Left lung (tissue), 10 donors: ENCODE results near the gene CATSPER4. TPM values are rescaled to one million over a fixed set of nuclear protein-coding genes. Genes with fewer than 3 reads are reported as not detected.

ENCODE experiments used
- ATAC-seq: fragments of 200-7000 bp; cut with Tn5 transposase; one replicate; pipeline ENCODE4 v1.9.1; 2020; ENCODE audit warnings: moderate library complexity
- DNase-seq, 4 donors: peaks; one replicate each; pipeline ENCODE4 v3.0.0-alpha.2; 2013 to 2020
- H3K27ac ChIP-seq, 2 donors: fragments of 200-600 bp; sonication (generic) in 1 of 2; one replicate each; pipeline versions ENCODE4 v1.5.0 to v1.8.0; 2020 to 2021
- H3K27me3 ChIP-seq, 2 donors: fragments of 200-600 bp; sonication (generic) in 1 of 2; one replicate each; pipeline versions ENCODE4 v1.5.0 to v1.8.0; 2020 to 2021
- H3K36me3 ChIP-seq, 2 donors: fragments of 200-600 bp; sonication (generic) in 1 of 2; one replicate each; pipeline versions ENCODE4 v1.5.0 to v1.8.0; 2020 to 2021
- H3K4me1 ChIP-seq, 2 donors: fragments of 200-600 bp; one replicate each; pipeline ENCODE4 v1.8.0; 2021
- H3K4me3 ChIP-seq, 2 donors: fragments of 200-600 bp; sonication (generic) in 1 of 2; one replicate each; pipeline versions ENCODE4 v1.5.0 to v1.8.0; 2020 to 2021; ENCODE audit warnings: mild to moderate bottlenecking in 1 of 2
- H3K9me3 ChIP-seq, 2 donors: fragments of 200-600 bp; sonication (generic) in 1 of 2; one replicate each; pipeline versions ENCODE4 v1.5.0 to v1.8.0; 2020 to 2021
- intact Hi-C, 2 donors: fragments of 100-400 bp; cut with DNase I; formaldehyde crosslinking; loops; one replicate each; pipeline versions ENCODE4 v1.11.2 to v1.14.2; 2022
- polyA plus RNA-seq, 6 donors: library from polyadenylated mRNA; unstranded; fragments of 120-200 nt; gene quantifications; one replicate each; pipeline ENCODE4 v1.2.1, GENCODE V29; 2013; ENCODE audit not compliant: insufficient read length in 6 of 6
- total RNA-seq, 2 donors: library from RNA; stranded (reverse); fragmentation: NEBNext Ultra II Directional; extraction: Animal tissue kit (Norgen Biotek cat#: 25700); gene quantifications; one replicate each; pipeline ENCODE4 v1.2.1, GENCODE V29; 2021
- TF ChIP-seq, protein P1 (sequence below), 2 donors: fragments of 200-600 bp; sonication (generic) in 1 of 2; IDR thresholded peaks; one replicate each; pipeline versions ENCODE4 v1.5.0 to v1.8.0; 2021; ENCODE audit warnings: antibody characterized with exemption in 2 of 2
- donor health status: DM: no; HTN: yes; CAD: no.
- donor health status: DM: no; HTN: no; CAD: no.

The CATSPER4 gene
- total and polyA plus RNA-seq, 8 donors, result 0.11 to 0.13 TPM; not detected in 6

DNA sequence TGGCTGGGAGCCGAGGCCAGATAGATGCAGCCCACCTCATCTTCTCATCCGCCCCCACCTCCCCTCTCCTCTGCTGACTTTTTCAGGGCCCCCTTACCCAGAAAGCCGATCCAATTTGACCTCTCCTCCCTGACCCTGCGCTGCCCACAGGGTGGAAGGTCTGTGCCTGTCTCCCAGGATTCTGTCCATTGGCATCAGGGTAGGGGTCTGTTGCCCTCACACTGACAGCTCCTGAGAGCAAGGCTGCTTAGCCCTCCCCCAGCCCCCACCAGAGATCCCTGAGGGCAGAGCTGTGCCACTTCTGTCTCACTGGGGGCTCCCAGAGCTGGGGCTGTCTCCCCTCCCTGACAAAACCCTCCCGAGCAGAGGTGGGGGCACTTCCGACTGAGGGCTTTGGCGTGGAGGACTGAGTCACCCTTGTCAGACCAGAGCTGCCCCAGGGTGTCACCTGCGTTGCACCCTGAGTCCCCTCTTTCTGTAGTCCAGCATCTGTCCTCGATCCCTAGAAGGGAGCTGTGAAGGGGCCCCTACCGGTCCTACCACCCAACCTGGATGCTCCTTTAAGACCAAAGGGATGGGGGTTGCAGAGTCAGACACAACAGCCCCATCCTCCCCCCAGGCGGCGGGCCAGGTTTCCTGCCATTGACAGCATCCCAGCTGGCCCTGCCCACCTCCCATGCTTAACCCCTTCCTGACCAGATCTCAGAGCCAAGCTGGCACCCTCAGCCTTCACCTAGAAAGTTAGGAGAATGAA lies 33.9 kb upstream of the CATSPER4 start:
- ATAC-seq (peak; percentile 17), DNase-seq (no peak)
- peak overlapping the region; percentile 48 to 70 for H3K27ac ChIP-seq
- peak overlapping the region in 1 of 2 donors; percentile 32 for H3K4me3 ChIP-seq
- intact Hi-C loops, result no loop called here
- TF ChIP-seq, protein P1, sequence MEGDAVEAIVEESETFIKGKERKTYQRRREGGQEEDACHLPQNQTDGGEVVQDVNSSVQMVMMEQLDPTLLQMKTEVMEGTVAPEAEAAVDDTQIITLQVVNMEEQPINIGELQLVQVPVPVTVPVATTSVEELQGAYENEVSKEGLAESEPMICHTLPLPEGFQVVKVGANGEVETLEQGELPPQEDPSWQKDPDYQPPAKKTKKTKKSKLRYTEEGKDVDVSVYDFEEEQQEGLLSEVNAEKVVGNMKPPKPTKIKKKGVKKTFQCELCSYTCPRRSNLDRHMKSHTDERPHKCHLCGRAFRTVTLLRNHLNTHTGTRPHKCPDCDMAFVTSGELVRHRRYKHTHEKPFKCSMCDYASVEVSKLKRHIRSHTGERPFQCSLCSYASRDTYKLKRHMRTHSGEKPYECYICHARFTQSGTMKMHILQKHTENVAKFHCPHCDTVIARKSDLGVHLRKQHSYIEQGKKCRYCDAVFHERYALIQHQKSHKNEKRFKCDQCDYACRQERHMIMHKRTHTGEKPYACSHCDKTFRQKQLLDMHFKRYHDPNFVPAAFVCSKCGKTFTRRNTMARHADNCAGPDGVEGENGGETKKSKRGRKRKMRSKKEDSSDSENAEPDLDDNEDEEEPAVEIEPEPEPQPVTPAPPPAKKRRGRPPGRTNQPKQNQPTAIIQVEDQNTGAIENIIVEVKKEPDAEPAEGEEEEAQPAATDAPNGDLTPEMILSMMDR (IDR thresholded peaks at IDR 0.05), result no peak
- H3K36me3 ChIP-seq, result no peaks in the 10 kb centered on the region
- no peaks in the 10 kb centered on the region for H3K9me3 ChIP-seq
- peaks cover 0 to 18% of the 10 kb centered on the region in 2 donors for H3K4me1 ChIP-seq
- peaks cover 0 to 50% of the 10 kb centered on the region in 2 donors for H3K27me3 ChIP-seq

DNA sequence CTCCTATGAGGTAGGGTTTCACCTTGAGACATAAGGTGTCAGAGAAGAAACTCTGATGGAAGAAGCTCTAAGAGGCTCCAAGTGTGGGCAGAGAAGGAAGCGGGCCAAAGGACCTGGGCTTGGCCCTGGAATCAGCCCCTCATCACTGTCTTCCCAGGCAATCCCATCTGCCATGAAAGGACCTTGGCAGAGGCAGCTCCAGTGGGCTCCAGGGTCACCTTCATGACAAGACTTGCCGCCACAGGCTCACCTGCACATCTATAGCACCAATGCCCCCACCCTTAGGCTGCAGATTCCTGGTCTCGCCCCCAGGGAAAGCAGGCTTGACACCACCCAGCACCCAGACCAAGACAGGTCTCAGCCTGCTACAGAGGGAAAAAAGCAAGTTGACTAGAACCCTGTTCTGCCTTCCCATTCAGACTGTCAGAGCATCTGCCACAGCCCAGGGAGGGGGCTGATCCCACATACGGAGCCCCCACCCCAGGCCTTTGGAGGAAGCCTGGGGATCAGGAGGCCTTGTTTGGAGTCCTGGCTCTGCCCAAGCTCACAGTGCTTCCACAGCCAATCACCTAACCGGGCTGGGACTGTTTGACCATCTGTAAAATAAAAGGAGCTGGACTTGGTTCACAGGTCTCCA lies 32.0 kb upstream of the CATSPER4 start:
- peak overlapping the region in 1 of 2 donors; percentile 53 for H3K4me3 ChIP-seq
- ATAC-seq (no peak), DNase-seq (no peak)
- peaks cover 0 to 26% of the 10 kb centered on the region in 2 donors for H3K4me1 ChIP-seq
- H3K9me3 ChIP-seq, result no peaks in the 10 kb centered on the region
- intact Hi-C loops, result no loop called here
- peaks cover 0 to 68% of the 10 kb centered on the region in 2 donors for H3K27me3 ChIP-seq
- peak overlapping the region in 1 of 2 donors; percentile 50 for H3K27ac ChIP-seq
- TF ChIP-seq, protein P1 (IDR thresholded peaks at IDR 0.05), result no peak
- H3K36me3 ChIP-seq, result no peaks in the 10 kb centered on the region

DNA sequence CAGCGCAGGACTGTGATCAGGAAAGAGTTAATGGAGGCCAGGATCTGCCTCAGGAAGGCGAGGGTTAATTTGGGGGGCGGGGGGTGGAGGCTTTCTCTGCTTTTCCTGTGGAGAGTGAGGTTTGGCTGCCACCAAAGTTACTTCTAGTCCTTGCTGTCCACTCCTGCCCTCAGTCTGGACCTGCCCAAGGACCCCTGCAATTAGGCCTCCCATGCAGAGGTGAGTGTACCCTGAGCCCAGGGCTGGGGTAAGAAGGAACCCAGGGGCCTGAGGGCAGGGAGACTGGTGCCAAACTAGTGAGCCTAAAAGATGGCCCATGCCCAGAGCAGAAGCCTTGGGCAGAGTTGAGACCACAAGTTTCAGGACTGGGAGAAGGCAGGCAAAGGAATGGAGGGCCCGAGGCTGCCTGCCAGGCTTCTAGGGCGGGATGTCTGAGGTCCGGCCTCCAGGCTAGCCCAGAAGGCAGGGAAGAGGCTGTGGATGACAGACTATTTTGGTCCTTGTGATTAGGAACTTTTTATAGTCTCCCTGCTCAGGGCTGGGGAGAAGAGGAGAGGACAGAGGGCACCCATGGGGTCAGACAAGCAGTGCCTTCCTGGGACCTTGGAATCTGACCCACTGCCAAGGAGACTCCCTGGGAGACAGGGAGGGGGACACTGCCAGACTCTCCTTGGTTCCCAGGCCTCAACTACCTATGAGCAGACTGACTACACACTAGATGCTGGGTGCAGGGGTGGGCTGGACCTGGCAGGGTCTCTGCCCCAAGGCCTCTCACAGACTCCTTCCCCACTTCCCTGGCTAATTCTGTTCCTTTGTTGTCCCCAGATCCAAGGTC lies 31.3 kb upstream of the CATSPER4 start, which contains the start of gene FAM110D:
FAM110D (plus strand) TSS at position 172 of the 835 bp plus-strand sequence. CDS start 2,213 bp downstream, outside the sequence.
- Histone ChIP-seq H3K9me3 (no peaks in the 10 kb centered on the region), H3K36me3 (no peaks in the 10 kb centered on the region), H3K27me3 (peaks cover 0 to 75% of the 10 kb centered on the region in 2 donors), H3K4me1 (peaks cover 0 to 29% of the 10 kb centered on the region in 2 donors), H3K27ac (peak within 1 kb of the TSS; percentile 41 to 50), H3K4me3 (peak within 1 kb of the TSS; percentile 18 to 53)
- intact Hi-C loops, result no loop called here
- no peak for ATAC-seq
- no peak for DNase-seq
- TF ChIP-seq, protein P1 (IDR thresholded peaks at IDR 0.05), result no peak

DNA sequence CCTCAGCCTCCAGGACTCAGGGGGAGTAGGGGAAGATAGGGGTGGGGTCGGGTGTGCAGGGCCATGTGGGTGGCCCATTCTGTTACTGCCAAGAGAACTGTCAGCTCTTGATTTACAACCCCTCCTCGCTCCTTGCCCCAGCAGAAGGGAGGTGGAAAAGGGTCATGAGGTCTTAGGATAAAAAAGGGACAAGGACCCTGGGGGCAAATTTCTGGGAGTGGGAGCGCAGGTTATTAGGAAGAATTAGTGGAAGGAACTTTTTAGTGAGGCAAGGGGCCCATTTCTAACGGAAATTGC lies 30.7 kb upstream of the CATSPER4 start:
- Histone ChIP-seq H3K27ac (peak overlapping the region; percentile 41 to 50), H3K4me1 (peaks cover 0 to 29% of the 10 kb centered on the region in 2 donors), H3K36me3 (no peaks in the 10 kb centered on the region), H3K4me3 (peak overlapping the region; percentile 18 to 53), H3K27me3 (peaks cover 0 to 81% of the 10 kb centered on the region in 2 donors), H3K9me3 (no peaks in the 10 kb centered on the region)
- DNase-seq (no peak), ATAC-seq (no peak)
- intact Hi-C loops, result loop anchor here in 1 of 2 donors (10.0 kb wide), 1 partner anchor 125 kb away; no protein-coding TSS in a partner anchor
- TF ChIP-seq, protein P1 (IDR thresholded peaks at IDR 0.05), result no peak
